LNCAP (cell line): ENCODE data around the gene FHL1.

Experiments
- CTCF ChIP-seq: fragments of 450-650 bp; IDR thresholded peaks from 2 replicates; pipeline ENCODE4 v1.5.1; 2017; ENCODE audit warnings: mild to moderate bottlenecking

The FHL1 gene

GRCh38 chrX:136130931-136131833 is 16.2 kb upstream of the FHL1 start:
- TF ChIP-seq CTCF, result no peak

GRCh38 chrX:136138939-136139338 is 8.4 kb upstream of the FHL1 start:
- TF ChIP-seq CTCF, result no peak

- no peak for TF ChIP-seq CTCF
Measured at GRCh38 chrX:136141569-136141968, 5.8 kb upstream of the FHL1 start.

- TF ChIP-seq CTCF, result no peak
Measured at GRCh38 chrX:136142592-136142991, 4.7 kb upstream of the FHL1 start.

- no peak for TF ChIP-seq CTCF
Measured at GRCh38 chrX:136143711-136144110, 3.6 kb upstream of the FHL1 start.

- no peak for TF ChIP-seq CTCF
Measured at GRCh38 chrX:136146614-136147314, 569 bp upstream of the FHL1 start.

- TF ChIP-seq CTCF, result no peak
Measured at GRCh38 chrX:136147976-136148375, 643 bp downstream of the FHL1 start.
